Mononuclear cell (primary cell): Measurements from ENCODE around the gene HEBP2. TPM values are rescaled to one million over a fixed set of nuclear protein-coding genes. Genes with fewer than 3 reads are reported as not detected.

Source experiments
- H3K27me3 ChIP-seq: 2 replicates; pipeline ENCODE4 v1.6.0; 2011; ENCODE audit warnings: low read length, control low read depth; ENCODE audit not compliant: insufficient read depth
- H3K4me1 ChIP-seq: 2 replicates; pipeline ENCODE4 v1.5.1; 2011; ENCODE audit warnings: mild to moderate bottlenecking, low read length, control low read depth; ENCODE audit not compliant: insufficient read depth
- H3K4me3 ChIP-seq: 2 replicates; pipeline ENCODE4 v1.5.1; 2011; ENCODE audit warnings: mild to moderate bottlenecking, low read length, moderate library complexity
- H3K9me3 ChIP-seq: 2 replicates; pipeline ENCODE4 v1.5.1; 2011; ENCODE audit warnings: low read depth, mild to moderate bottlenecking, control low read depth, low read length
- total RNA-seq: library from RNA; depleted of rRNA; stranded (reverse); fragments of >200 nt; gene quantifications from one replicate; pipeline ENCODE4 v1.2.3, GENCODE V29; 2012

Gene HEBP2
- total RNA-seq, 1 donor, result 52.9 TPM

DNA sequence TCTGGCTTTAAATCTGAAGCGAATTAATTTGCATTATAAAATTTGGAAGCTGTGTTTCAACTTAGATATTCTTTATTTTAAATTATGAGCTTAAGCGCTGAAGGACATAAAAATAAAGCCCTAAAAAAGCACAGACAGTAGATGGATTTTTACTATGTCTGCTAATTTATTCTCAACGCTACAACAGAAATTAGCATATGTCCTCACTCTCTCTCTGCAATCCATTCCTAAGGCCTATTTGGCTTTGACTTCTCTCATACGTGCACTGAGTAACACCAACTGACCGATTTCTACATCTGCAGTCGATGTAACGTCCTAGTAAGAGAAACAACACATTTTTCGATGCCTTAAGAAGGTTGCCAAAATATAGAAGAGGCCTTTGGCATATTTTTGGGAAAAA lies 23.7 kb downstream of the HEBP2 start:
- Histone ChIP-seq H3K4me1 (peaks cover 28% of the 10 kb centered on the region), H3K27me3 (no peaks in the 10 kb centered on the region), H3K9me3 (no peaks in the 10 kb centered on the region), H3K4me3 (no peak overlapping the region)

DNA sequence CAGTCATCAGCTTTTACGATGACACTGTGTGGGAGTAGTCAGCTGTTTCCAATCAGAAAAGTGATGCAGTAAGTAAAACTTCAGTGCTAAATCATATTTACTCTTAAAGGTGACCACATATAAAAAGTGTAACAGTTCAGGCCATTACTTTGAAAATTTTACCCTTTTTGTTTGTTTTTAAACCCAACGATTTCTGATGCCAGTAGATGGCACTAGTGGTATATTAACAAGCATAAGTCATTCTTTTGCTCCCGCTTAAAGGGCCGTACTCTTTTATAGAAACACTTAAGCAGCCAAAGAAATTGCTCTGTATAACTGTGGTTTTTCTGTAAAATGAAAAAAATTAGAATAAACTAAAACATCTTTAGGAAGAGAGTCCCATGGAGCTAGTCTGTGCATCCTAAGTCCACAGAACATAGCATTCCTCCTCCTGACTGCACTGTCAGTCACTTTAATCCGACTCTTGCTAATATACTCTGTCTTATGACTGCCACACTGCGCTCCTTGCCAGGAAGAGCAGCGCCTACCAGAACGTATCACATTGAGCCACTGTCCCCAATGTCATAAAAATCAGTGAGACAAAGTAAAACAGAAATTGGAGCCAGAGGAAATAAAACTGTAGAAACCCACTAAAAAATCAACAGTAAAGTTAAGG lies 25.0 kb downstream of the HEBP2 start:
- no peak overlapping the region for H3K4me3 ChIP-seq
- H3K4me1 ChIP-seq, result peaks cover 19% of the 10 kb centered on the region
- no peaks in the 10 kb centered on the region for H3K27me3 ChIP-seq
- H3K9me3 ChIP-seq, result no peaks in the 10 kb centered on the region

DNA sequence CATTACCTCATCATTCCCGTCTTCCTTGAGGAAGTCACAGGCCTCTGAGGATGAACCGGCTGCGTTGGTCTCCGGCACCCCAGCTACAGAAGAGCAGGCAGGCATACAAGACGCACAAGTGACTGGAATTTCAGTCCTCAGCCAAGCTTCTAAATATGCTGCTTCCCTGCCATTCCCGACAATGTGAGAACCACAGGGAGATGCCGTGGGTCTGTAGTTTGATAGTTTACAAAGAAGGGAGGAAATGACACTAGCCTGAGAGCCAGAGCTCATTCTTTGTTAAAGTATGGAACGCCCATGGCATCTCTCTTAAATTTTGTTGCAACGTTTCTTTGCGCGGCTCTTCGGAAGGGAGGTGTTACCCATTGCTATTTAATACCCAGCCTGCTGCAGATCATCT lies 25.7 kb downstream of the HEBP2 start:
- Histone ChIP-seq H3K4me3 (no peak overlapping the region), H3K27me3 (no peaks in the 10 kb centered on the region), H3K9me3 (no peaks in the 10 kb centered on the region), H3K4me1 (peaks cover 26% of the 10 kb centered on the region)

DNA sequence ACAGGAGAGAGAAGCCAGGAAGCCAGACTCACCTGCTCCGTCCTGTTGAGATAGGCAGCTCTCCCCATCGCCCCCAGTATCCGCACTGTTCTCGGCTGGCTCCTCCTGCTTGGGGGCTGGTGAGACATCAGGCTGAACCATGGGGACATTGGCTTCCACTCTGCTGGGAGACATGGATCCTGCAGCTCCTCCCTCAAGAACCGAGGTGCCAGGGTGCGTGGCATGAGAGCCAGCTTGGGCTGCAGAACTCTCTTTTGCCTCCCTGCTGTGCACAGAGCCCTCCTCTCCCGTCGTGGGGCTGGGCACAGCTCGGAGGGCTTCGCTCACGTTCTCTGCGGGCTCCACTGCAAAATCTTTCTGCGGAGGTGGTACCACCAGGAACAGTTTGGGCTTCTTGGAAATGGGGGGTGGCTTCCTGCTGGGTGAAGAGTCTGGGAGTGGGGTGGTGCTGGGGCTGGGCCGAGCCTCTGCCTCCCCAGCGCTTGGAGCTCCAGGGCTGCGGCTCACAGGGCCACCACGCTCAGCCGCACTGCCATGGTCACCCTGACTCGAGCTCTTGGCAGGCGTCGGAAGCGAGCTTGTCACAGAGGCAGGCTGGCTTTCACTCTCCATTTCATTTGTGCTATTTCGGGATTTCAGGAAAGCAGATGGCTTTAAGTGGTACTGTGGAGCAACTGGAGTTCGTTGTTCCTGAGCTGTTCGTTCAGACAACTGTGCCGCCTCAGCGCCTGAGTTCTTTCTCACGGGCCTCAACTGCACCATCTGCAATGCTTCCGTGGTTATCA lies 26.5 kb downstream of the HEBP2 start:
- Histone ChIP-seq H3K27me3 (no peaks in the 10 kb centered on the region), H3K9me3 (no peaks in the 10 kb centered on the region), H3K4me1 (peaks cover 28% of the 10 kb centered on the region), H3K4me3 (no peak overlapping the region)

DNA sequence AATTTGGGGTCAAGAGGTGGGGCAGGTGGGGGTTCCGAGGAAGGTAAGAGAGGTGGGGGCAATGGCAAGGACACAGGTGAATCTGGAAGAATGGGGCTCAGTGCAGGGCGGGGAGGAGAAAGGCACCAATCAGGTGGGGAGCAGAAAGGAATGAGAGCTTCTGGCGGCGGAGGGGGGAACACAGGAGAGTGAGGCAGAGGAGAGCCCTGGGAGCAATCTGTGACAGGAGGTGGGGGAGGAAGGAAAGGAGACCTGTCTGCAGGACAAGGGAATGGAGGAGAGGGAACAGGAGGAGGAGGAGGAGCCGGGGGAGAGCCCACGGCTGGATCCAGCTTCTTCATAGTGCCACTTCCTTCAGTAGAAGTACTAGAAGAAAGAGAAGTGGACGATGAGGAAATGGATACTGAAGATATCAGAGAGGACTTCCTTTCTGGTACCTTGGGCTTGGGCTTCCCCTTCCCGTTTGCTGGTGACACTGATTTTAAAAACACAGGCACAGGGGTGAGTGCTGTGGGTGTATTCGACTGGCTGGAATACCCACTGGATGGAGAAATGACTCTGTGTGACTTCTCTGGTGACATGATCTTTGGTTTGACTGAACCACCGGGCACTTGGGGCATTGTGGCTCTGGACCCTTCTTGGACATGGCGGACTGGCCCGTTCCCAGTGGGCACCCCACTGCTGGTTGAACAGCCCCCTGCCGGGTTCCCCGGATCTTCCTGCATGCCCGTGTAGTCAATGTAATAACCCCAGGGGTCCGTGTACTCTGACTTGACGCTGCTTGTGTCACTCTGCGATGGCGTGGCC lies 27.4 kb downstream of the HEBP2 start:
- peaks cover 28% of the 10 kb centered on the region for H3K4me1 ChIP-seq
- no peaks in the 10 kb centered on the region for H3K9me3 ChIP-seq
- H3K4me3 ChIP-seq, result no peak overlapping the region
- H3K27me3 ChIP-seq, result no peaks in the 10 kb centered on the region

DNA sequence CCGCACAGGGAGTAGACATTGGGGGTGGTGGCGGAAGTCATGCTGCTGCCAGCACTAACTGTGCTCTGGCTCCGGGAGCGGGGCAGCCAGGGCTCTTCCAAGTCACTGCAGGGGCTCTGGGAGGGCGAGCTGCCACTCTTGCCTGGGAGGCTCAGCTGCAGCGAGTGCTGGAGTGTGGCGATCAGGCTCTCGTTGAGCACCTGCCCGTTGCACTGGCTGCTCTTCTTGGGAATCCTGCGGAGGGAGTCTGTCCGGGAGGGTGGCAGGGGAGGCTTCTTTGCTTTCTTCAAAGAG lies 28.0 kb downstream of the HEBP2 start:
- H3K9me3 ChIP-seq, result no peaks in the 10 kb centered on the region
- no peak overlapping the region for H3K4me3 ChIP-seq
- H3K27me3 ChIP-seq, result no peaks in the 10 kb centered on the region
- peaks cover 28% of the 10 kb centered on the region for H3K4me1 ChIP-seq

DNA sequence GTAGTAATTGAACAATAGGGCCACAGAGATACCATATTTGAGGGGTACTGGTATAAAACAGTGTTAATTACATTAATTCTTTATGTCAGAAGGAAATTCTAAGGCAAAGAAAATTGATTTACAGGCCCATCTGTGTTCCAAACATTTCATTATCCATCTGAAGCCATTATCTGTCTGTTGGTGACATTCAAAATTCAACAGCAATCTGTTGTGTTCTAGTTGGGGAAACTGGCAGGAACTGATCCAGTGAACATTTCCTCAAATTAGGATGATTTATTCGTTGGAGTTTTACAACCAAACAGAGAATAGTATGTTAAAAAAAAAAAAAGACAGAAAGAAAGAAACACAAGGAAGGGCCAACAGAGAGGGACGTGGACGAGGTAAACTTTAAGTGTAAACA lies 30.1 kb downstream of the HEBP2 start:
- Histone ChIP-seq H3K4me1 (peaks cover 28% of the 10 kb centered on the region), H3K27me3 (no peaks in the 10 kb centered on the region), H3K9me3 (no peaks in the 10 kb centered on the region), H3K4me3 (no peak overlapping the region)

DNA sequence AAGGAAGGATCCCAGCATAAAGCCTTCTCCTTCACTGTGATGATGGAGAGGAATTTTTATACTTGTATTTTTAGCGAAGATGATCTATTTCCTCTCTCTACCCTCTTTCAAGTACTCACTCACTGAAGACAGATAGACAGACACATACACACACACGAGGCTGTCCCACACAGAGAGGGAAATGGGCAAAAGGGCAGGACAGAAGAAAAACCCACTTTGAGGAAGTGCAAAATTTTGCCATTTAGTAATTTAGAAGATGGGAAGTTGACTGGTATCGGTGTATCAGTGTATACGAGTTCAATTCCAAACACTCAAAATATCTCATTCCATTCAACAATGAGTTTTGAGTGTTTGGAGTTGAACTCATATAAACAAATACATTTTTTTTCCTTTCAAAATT lies 30.9 kb downstream of the HEBP2 start:
- no peaks in the 10 kb centered on the region for H3K27me3 ChIP-seq
- H3K4me1 ChIP-seq, result peaks cover 28% of the 10 kb centered on the region
- H3K4me3 ChIP-seq, result no peak overlapping the region
- H3K9me3 ChIP-seq, result no peaks in the 10 kb centered on the region

DNA sequence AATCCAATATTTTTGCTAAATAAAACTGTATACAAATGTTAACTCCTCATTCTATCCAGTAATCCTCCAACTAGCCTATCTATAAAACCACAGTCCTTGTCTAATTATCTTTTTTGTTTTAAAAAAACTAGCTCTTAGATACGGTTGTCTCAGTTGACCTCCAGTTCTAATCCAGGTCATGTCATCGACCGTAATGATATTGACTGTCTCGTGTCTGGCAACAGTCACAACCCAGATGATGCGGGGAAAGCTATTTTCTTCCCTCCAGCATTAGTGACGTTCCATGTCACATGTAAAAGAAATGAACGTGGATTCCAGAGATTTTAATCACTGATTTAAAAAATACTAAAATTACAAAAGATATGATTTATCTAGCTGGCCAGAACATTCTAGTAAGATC lies 35.5 kb downstream of the HEBP2 start:
- no peaks in the 10 kb centered on the region for H3K9me3 ChIP-seq
- peaks cover 4% of the 10 kb centered on the region for H3K4me1 ChIP-seq

DNA sequence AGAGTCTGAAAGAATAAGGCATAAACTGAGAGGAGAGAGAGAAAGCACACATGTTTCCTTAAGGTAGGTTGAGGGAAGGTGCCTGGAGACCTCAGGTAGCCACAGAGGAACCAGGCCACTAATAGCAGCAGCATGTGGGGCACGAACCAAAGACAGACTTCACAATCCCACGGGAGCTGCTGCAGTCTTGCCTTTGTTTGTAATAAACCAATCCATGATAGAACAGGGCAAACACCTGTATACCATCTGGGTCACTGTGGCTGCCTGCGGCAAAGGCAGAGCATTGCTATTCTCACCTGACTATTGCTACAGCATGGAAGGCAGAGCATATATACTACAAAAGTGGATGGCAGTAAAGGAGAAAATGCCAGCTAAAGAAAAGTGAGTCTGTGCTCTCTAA lies 36.3 kb downstream of the HEBP2 start:
- no peaks in the 10 kb centered on the region for H3K4me1 ChIP-seq
- H3K27me3 ChIP-seq, result no peaks in the 10 kb centered on the region
- no peaks in the 10 kb centered on the region for H3K9me3 ChIP-seq
- H3K4me3 ChIP-seq, result no peak overlapping the region

More for the DNA sequence above, 35.5 kb downstream of the HEBP2 start:
- Histone ChIP-seq H3K27me3 (no peaks in the 10 kb centered on the region), H3K4me3 (no peak overlapping the region)

DNA sequence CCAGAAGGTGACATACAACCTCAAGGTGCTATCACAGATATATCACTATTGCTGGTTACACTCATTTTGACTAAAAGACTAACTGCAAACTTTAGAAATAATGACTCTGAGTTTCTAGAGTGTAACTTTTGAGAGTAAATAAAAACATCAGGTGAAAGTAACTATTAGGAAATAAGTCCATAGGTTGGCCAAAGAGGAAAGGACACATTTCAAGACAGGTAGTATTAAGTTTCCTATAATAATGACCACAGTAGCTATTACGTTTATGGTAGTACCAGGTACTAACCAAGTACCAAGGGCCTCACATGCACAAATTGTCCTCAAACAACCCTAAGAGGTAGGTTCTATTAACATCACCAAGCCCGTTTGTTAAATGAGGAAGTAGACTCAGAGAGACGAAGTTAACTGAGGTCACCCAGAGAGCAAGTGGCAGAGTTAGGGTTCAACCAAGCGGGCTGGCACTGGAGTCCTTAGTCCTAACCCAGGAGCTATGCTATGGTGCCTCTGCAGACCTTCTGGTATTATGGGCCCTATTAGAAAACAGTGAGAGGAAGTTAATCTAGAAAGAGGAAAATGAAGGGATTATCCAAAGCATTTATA lies 36.8 kb downstream of the HEBP2 start:
- Histone ChIP-seq H3K27me3 (no peaks in the 10 kb centered on the region), H3K9me3 (no peaks in the 10 kb centered on the region), H3K4me3 (no peak overlapping the region), H3K4me1 (no peaks in the 10 kb centered on the region)

DNA sequence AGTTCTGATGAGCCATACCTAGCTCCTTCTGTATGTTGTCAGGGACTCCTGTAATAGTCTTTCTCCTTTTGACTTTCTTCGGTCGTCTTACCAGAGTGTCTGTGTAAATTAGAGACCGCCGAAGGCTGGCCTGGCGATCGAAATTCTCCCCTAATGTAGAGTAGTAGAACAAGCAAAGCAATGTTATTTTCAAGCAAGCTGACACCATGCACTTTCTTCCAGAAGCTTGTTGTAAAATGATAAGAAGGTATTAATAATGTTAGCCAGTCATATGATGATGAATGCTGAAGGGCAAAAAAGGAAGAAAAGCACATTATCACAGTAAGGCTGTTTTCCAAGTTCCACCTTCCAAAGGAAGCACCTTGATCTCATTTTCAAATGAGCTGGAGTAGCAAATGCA lies 37.9 kb downstream of the HEBP2 start:
- Histone ChIP-seq H3K9me3 (no peaks in the 10 kb centered on the region), H3K27me3 (no peaks in the 10 kb centered on the region), H3K4me1 (no peaks in the 10 kb centered on the region), H3K4me3 (no peak overlapping the region)

DNA sequence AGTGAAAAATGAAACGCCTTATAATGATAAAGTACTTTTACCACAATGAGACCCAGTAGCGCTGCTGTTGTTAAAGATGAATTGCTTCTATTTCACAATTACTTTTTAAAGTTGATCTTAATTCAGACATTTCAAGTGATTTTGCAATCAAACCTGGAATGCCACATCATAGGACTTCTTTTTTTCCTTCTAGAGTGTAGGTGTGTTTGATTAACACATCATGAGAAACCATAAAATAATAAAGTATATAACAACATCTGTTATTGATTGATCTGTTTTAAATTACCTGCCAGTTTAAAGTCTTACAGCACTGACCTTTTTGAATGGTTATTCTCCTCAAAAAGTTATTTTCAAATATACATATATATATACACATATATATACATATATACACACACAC lies 38.6 kb downstream of the HEBP2 start:
- no peak overlapping the region for H3K4me3 ChIP-seq
- H3K4me1 ChIP-seq, result no peaks in the 10 kb centered on the region
- no peaks in the 10 kb centered on the region for H3K9me3 ChIP-seq
- no peaks in the 10 kb centered on the region for H3K27me3 ChIP-seq

DNA sequence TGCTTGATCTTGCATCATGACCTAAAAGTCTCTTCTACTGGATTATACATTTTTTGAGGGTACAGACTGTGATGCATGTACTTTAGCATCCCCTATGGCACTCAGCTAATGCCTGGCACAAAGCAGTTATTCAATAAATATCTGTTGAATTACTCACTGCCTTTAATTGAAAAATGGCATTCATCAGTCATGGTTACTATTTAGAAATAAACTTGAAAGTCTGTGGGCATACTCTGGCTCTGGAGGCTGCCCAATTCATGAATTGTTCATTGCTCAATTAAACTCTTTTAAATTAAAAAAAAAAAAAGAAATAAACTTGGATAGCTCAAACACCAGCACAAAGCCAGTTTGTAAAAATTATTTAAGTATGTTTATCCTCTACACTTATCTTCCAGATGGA lies 40.0 kb downstream of the HEBP2 start:
- Histone ChIP-seq H3K4me1 (no peaks in the 10 kb centered on the region), H3K9me3 (no peaks in the 10 kb centered on the region), H3K27me3 (no peaks in the 10 kb centered on the region), H3K4me3 (no peak overlapping the region)

DNA sequence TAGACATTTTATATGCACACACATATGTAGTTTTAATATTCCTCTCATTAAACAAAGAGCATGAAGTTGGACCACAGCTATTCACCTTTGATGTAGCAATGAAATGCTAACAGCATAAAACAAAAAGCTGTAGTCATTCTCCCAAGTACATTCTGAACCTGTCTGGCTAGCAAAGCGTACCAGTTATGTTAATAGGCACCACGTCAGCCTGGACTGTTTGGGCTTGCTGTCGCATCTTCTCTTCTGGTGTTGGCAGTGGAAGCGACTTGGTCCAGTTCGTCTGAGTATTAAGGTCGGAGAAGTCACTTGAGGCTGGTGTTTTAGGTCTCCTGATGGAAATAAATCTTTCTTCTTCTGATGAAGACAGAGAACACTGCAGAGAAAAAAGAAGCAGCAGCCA lies 42.8 kb downstream of the HEBP2 start:
- no peak overlapping the region for H3K4me3 ChIP-seq
- no peaks in the 10 kb centered on the region for H3K27me3 ChIP-seq
- no peaks in the 10 kb centered on the region for H3K4me1 ChIP-seq
- no peaks in the 10 kb centered on the region for H3K9me3 ChIP-seq
